DND-41 (cell line): ENCODE measurements around the gene TSSK2.

Source experiments
- CTCF ChIP-seq: IDR thresholded peaks from 2 replicates; pipeline ENCODE4 v1.5.1; 2012; ENCODE audit warnings: borderline replicate concordance, low read length, moderate library complexity, mild to moderate bottlenecking; ENCODE audit not compliant: poor library complexity, severe bottlenecking; ENCODE audit errors: extremely low read depth
- EZH2 ChIP-seq: IDR thresholded peaks from 3 replicates; pipeline ENCODE4 v1.6.1; 2012; ENCODE audit warnings: borderline replicate concordance, low read depth, mild to moderate bottlenecking, moderate library complexity, low read length, inconsistent platforms; ENCODE audit not compliant: severe bottlenecking

GRCh38 chr22:19143212-19143611 lies 12.1 kb downstream of the TSSK2 start:
- TF ChIP-seq CTCF: no peak
- TF ChIP-seq EZH2: no peak
